NT2/D1 (cell line): ENCODE measurements around the gene WDR62.

Experiments
- DNase-seq: peaks from one replicate; pipeline ENCODE4 v3.0.0-alpha.2; 2011; ENCODE audit warnings: low read depth, low spot score
- H3K27me3 ChIP-seq: 2 replicates; pipeline ENCODE4 v1.6.0; 2011; ENCODE audit warnings: mild to moderate bottlenecking; ENCODE audit not compliant: insufficient read length, insufficient read depth
- H3K36me3 ChIP-seq: 2 replicates; pipeline ENCODE4 v1.6.1; 2011; ENCODE audit warnings: mild to moderate bottlenecking, low read length, mixed read lengths; ENCODE audit not compliant: insufficient read depth, insufficient read length
- H3K4me1 ChIP-seq: 2 replicates; pipeline ENCODE4 v1.5.1; 2011; ENCODE audit not compliant: insufficient read depth, insufficient read length
- H3K4me3 ChIP-seq: 2 replicates; pipeline ENCODE4 v1.5.1; 2011; ENCODE audit warnings: low read depth; ENCODE audit not compliant: insufficient read length
- H3K9ac ChIP-seq: 2 replicates; pipeline ENCODE4 v1.6.0; 2011; ENCODE audit warnings: low read depth; ENCODE audit not compliant: insufficient read length
- H3K9me3 ChIP-seq: 2 replicates; pipeline ENCODE4 v1.5.1; 2011; ENCODE audit warnings: mild to moderate bottlenecking, low read length; ENCODE audit not compliant: insufficient read depth
- SUZ12 ChIP-seq: IDR thresholded peaks from 2 replicates; pipeline ENCODE4 v1.6.1; 2011; ENCODE audit not compliant: insufficient read length, insufficient read depth; ENCODE audit errors: extremely low read depth
- YY1 ChIP-seq: IDR thresholded peaks from 2 replicates; pipeline ENCODE4 v1.6.1; 2011; ENCODE audit not compliant: insufficient read length, insufficient read depth
- ZNF274 ChIP-seq: IDR thresholded peaks from 2 replicates; pipeline ENCODE4 v1.6.1; 2011; ENCODE audit warnings: mild to moderate bottlenecking, low read depth, low read length

WDR62 gene

GRCh38 chr19:36099166-36099785 lies 44.6 kb downstream of the WDR62 start:
- Histone ChIP-seq H3K4me3 (no peak overlapping the region), H3K4me1 (peaks cover 2% of the 10 kb centered on the region), H3K9me3 (no peaks in the 10 kb centered on the region), H3K9ac (no peak overlapping the region), H3K36me3 (peaks cover 64% of the 10 kb centered on the region), H3K27me3 (no peaks in the 10 kb centered on the region)
- DNase-seq = no peak
- TF ChIP-seq YY1 = no peak
- no peak for TF ChIP-seq ZNF274
- TF ChIP-seq SUZ12 = no peak

DNA sequence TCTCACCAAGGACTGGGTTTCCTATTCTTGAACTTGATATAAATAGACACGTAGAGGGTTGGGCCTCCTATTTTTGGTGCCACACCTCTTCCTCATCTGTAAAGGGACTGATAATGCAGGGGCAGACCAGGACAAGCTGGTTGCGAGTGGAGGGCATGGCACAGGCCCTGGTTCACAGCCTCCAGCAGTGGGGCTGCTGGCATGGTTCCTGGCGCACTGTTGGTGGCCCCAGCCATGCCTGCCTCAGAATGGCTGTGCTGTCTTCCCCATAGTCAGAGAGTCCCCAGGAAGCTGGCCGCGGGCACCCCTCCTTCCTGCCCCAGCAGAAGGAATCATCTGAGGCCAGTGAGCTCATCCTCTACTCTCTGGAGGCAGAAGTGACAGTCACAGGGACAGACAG lies 45.8 kb downstream of the WDR62 start:
- peaks cover 72% of the 10 kb centered on the region for H3K36me3 ChIP-seq
- TF ChIP-seq SUZ12 (no peak), ZNF274 (no peak), YY1 (no peak)
- peaks cover 2% of the 10 kb centered on the region for H3K4me1 ChIP-seq
- no peak for DNase-seq
- H3K9ac ChIP-seq = no peak overlapping the region
- H3K4me3 ChIP-seq = no peak overlapping the region
- H3K9me3 ChIP-seq = no peaks in the 10 kb centered on the region
- H3K27me3 ChIP-seq = no peaks in the 10 kb centered on the region

- Histone ChIP-seq H3K9me3 (no peaks in the 10 kb centered on the region), H3K27me3 (no peaks in the 10 kb centered on the region), H3K36me3 (peaks cover 77% of the 10 kb centered on the region), H3K4me1 (peaks cover 2% of the 10 kb centered on the region), H3K4me3 (no peak overlapping the region), H3K9ac (no peak overlapping the region)
- DNase-seq = no peak
- TF ChIP-seq YY1 = no peak
- TF ChIP-seq ZNF274 = no peak
- TF ChIP-seq SUZ12 = no peak
Observed at GRCh38 chr19:36101550-36102327, 47.0 kb downstream of the WDR62 start.

GRCh38 chr19:36103040-36103626 lies 48.4 kb downstream of the WDR62 start:
- H3K9me3 ChIP-seq = no peaks in the 10 kb centered on the region
- H3K27me3 ChIP-seq = no peaks in the 10 kb centered on the region
- H3K4me3 ChIP-seq = no peak overlapping the region
- H3K9ac ChIP-seq = no peak overlapping the region
- H3K36me3 ChIP-seq = peaks cover 75% of the 10 kb centered on the region
- peaks cover 2% of the 10 kb centered on the region for H3K4me1 ChIP-seq
- TF ChIP-seq YY1 (no peak), ZNF274 (no peak), SUZ12 (no peak)
- no peak for DNase-seq

GRCh38 chr19:36103842-36104552 lies 49.3 kb downstream of the WDR62 start:
- no peaks in the 10 kb centered on the region for H3K9me3 ChIP-seq
- no peaks in the 10 kb centered on the region for H3K27me3 ChIP-seq
- peaks cover 75% of the 10 kb centered on the region for H3K36me3 ChIP-seq
- TF ChIP-seq SUZ12 (no peak), YY1 (no peak), ZNF274 (no peak)
- H3K4me1 ChIP-seq = peaks cover 4% of the 10 kb centered on the region
- DNase-seq = no peak
- H3K4me3 ChIP-seq = no peak overlapping the region
- H3K9ac ChIP-seq = no peak overlapping the region

- no peak for DNase-seq
- no peaks in the 10 kb centered on the region for H3K27me3 ChIP-seq
- peaks cover 8% of the 10 kb centered on the region for H3K4me1 ChIP-seq
- H3K9me3 ChIP-seq = no peaks in the 10 kb centered on the region
- peaks cover 53% of the 10 kb centered on the region for H3K36me3 ChIP-seq
- H3K9ac ChIP-seq = no peak overlapping the region
- H3K4me3 ChIP-seq = no peak overlapping the region
- no peak for TF ChIP-seq YY1
- TF ChIP-seq SUZ12 = no peak
- no peak for TF ChIP-seq ZNF274
Observed at GRCh38 chr19:36106441-36106840, 51.7 kb downstream of the WDR62 start.

DNA sequence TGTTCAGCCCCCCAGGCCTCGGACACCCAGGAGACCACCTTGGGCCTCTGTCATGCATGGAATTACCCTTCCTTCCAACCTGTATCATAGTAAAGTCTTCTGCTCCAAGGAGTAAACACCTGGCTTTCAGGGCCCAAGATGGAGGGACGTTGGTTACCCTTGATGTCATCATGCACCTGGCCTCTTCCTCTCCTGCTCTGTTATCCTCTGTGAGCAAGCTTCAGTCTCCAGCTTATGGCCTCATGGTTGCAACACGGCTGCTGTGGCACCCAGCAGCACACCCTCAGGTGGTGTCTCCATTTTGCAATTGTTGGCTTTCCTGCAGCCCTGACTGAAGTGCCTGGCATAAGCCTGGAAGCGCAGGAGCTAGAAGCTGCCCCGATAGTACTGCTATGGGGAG lies 52.3 kb downstream of the WDR62 start:
- H3K4me3 ChIP-seq = no peak overlapping the region
- no peaks in the 10 kb centered on the region for H3K9me3 ChIP-seq
- peaks cover 47% of the 10 kb centered on the region for H3K36me3 ChIP-seq
- no peak overlapping the region for H3K9ac ChIP-seq
- peaks cover 10% of the 10 kb centered on the region for H3K4me1 ChIP-seq
- TF ChIP-seq YY1 (no peak), SUZ12 (no peak), ZNF274 (no peak)
- no peak for DNase-seq
- H3K27me3 ChIP-seq = no peaks in the 10 kb centered on the region

- Histone ChIP-seq H3K27me3 (no peaks in the 10 kb centered on the region), H3K36me3 (peaks cover 46% of the 10 kb centered on the region), H3K4me1 (peaks cover 11% of the 10 kb centered on the region), H3K9ac (no peak overlapping the region), H3K4me3 (no peak overlapping the region), H3K9me3 (no peaks in the 10 kb centered on the region)
- DNase-seq = no peak
- TF ChIP-seq SUZ12 (no peak), YY1 (no peak), ZNF274 (no peak)
Observed at GRCh38 chr19:36108684-36109083, 54.0 kb downstream of the WDR62 start.
